Keratinocyte (primary cell): ENCODE results near the gene PEAR1. TPM values are rescaled to one million over a fixed set of nuclear protein-coding genes. Genes with fewer than 3 reads are reported as not detected.

Source experiments
- DNase-seq: peaks from one replicate; pipeline ENCODE4 v3.0.0-alpha.2; 2011; ENCODE audit warnings: low read depth, missing footprints, low spot score
- FAIRE-seq: peaks from 2 replicates; lab custom pipeline; 2011; peaks lifted over from hg19 to GRCh38; lab: Jason Lieb, UNC
- H2AFZ ChIP-seq: 2 replicates; pipeline ENCODE4 v1.6.0; 2012; ENCODE audit warnings: low read length, control low read depth, inconsistent platforms; ENCODE audit not compliant: control insufficient read depth
- H3K27ac ChIP-seq: 2 replicates; pipeline ENCODE4 v1.5.1; 2011; ENCODE audit warnings: low read length; ENCODE audit not compliant: control insufficient read depth, insufficient read depth
- H3K27me3 ChIP-seq: 3 replicates; pipeline ENCODE4 v1.6.0; 2011; ENCODE audit warnings: low read length; ENCODE audit not compliant: control insufficient read depth, insufficient read depth; ENCODE audit errors: extremely low read depth
- H3K36me3 ChIP-seq, 2 experiments: 2 replicates in 1 of 2; 3 replicates in 1 of 2; pipeline ENCODE4 v1.5.1; 2011; ENCODE audit warnings: low read length in 2 of 2, mild to moderate bottlenecking in 1 of 2; ENCODE audit not compliant: control insufficient read depth in 2 of 2, insufficient read depth in 2 of 2; ENCODE audit errors: extremely low read depth in 1 of 2
- H3K4me1 ChIP-seq: 3 replicates; pipeline ENCODE4 v1.5.1; 2011; ENCODE audit warnings: low read length; ENCODE audit not compliant: control insufficient read depth, insufficient read depth; ENCODE audit errors: extremely low read depth
- H3K4me2 ChIP-seq: 3 replicates; pipeline ENCODE4 v1.6.0; 2011; ENCODE audit warnings: low read depth, low read length; ENCODE audit not compliant: control insufficient read depth, insufficient read depth; ENCODE audit errors: extremely low read depth
- H3K4me3 ChIP-seq, 3 experiments: fragments of 200-600 bp in 1 of 3; sonication (generic) in 1 of 3; 2 replicates in 2 of 3; 3 replicates in 1 of 3; pipeline ENCODE4 v1.5.1; 2011 to 2016; ENCODE audit warnings: low read length in 3 of 3, mild to moderate bottlenecking in 3 of 3, control low read depth in 2 of 3, inconsistent platforms in 1 of 3, low read depth in 1 of 3, mixed read lengths in 1 of 3, mixed run types in 1 of 3, moderate library complexity in 1 of 3; ENCODE audit not compliant: control insufficient read depth in 2 of 3, insufficient read depth in 2 of 3; ENCODE audit errors: extremely low read depth in 1 of 3
- H3K79me2 ChIP-seq: 2 replicates; pipeline ENCODE4 v1.6.0; 2012; ENCODE audit warnings: low read length; ENCODE audit not compliant: control insufficient read depth, insufficient read depth
- H3K9ac ChIP-seq: 3 replicates; pipeline ENCODE4 v1.6.0; 2011; ENCODE audit warnings: low read length; ENCODE audit not compliant: control insufficient read depth, insufficient read depth; ENCODE audit errors: extremely low read depth
- H3K9me1 ChIP-seq: 3 replicates; pipeline ENCODE4 v1.6.0; 2011; ENCODE audit warnings: low read length; ENCODE audit not compliant: control insufficient read depth, insufficient read depth; ENCODE audit errors: extremely low read depth
- H3K9me3 ChIP-seq: 2 replicates; pipeline ENCODE4 v1.5.1; 2012; ENCODE audit warnings: low read depth, low read length; ENCODE audit not compliant: control insufficient read depth
- H4K20me1 ChIP-seq: 3 replicates; pipeline ENCODE4 v1.6.0; 2011; ENCODE audit warnings: low read length; ENCODE audit not compliant: control insufficient read depth, insufficient read depth; ENCODE audit errors: extremely low read depth
- EZH2 ChIP-seq: IDR thresholded peaks from one replicate; pipeline ENCODE4 v1.6.1; 2012; ENCODE audit warnings: inconsistent platforms, mild to moderate bottlenecking, low read length, moderate library complexity
- dilution Hi-C: fragments of 300-500 bp; cut with MboI; formaldehyde crosslinking; loops from one replicate; pipeline ENCODE4 v1.7.0; 2020; ENCODE audit warnings: low sequenced_read_pairs; ENCODE audit not compliant: extremely low pct_ligation_motif_present
- polyA minus RNA-seq, 3 experiments: library from RNA; depleted of rRNA, polyadenylated mRNA; stranded (reverse); fragments of >200 nt; gene quantifications; 1 replicate in 1 of 3; 2 replicates in 1 of 3; 3 replicates in 1 of 3; pipeline ENCODE4 v1.2.3, GENCODE V29; 2011
- polyA plus RNA-seq, 5 experiments: library from polyadenylated mRNA; depleted of rRNA in 3 of 5; stranded (reverse) in 3 of 5; stranded (forward) in 1 of 5; unstranded in 1 of 5; fragments of >200 nt; gene quantifications; 1 replicate in 1 of 5; 2 replicates in 3 of 5; 3 replicates in 1 of 5; pipeline versions ENCODE4 v1.2.1 to v1.2.3, GENCODE V29; 2011 to 2012; ENCODE audit warnings: missing spikeins in 2 of 5, low read depth in 1 of 5, low replicate concordance in 1 of 5
- TF ChIP-seq, protein P1 (sequence below), 3 experiments: IDR thresholded peaks in 1 of 3; conservative IDR thresholded peaks in 1 of 3; optimal IDR thresholded peaks in 1 of 3; 2 replicates in 2 of 3; 3 replicates in 1 of 3; pipeline versions ENCODE3 to v1.5.1; 2011; ENCODE audit warnings: low read length in 3 of 3, mild to moderate bottlenecking in 3 of 3, moderate library complexity in 2 of 3, control low read depth in 1 of 3, inconsistent platforms in 1 of 3; ENCODE audit not compliant: insufficient read depth in 2 of 3; ENCODE audit errors: extremely low read depth in 1 of 3

Gene PEAR1, protein sequence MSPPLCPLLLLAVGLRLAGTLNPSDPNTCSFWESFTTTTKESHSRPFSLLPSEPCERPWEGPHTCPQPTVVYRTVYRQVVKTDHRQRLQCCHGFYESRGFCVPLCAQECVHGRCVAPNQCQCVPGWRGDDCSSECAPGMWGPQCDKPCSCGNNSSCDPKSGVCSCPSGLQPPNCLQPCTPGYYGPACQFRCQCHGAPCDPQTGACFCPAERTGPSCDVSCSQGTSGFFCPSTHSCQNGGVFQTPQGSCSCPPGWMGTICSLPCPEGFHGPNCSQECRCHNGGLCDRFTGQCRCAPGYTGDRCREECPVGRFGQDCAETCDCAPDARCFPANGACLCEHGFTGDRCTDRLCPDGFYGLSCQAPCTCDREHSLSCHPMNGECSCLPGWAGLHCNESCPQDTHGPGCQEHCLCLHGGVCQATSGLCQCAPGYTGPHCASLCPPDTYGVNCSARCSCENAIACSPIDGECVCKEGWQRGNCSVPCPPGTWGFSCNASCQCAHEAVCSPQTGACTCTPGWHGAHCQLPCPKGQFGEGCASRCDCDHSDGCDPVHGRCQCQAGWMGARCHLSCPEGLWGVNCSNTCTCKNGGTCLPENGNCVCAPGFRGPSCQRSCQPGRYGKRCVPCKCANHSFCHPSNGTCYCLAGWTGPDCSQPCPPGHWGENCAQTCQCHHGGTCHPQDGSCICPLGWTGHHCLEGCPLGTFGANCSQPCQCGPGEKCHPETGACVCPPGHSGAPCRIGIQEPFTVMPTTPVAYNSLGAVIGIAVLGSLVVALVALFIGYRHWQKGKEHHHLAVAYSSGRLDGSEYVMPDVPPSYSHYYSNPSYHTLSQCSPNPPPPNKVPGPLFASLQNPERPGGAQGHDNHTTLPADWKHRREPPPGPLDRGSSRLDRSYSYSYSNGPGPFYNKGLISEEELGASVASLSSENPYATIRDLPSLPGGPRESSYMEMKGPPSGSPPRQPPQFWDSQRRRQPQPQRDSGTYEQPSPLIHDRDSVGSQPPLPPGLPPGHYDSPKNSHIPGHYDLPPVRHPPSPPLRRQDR
- polyA plus RNA-seq, result 4.0 to 4.8 TPM (median 4.2 TPM) in 3 replicates
- 2.2 TPM for polyA plus RNA-seq (2011; ENCODE audit: low read depth)
- 1.6 and 1.7 TPM in 2 replicates for polyA plus RNA-seq (2011; cell fraction: cytosol; rRNA removed)
- 17.9 and 18.0 TPM in 2 replicates for polyA plus RNA-seq (2011; cell fraction: nucleus; rRNA removed)
- polyA plus RNA-seq (2012; ENCODE audit: low replicate concordance), result 1.1 and 2.6 TPM in 2 replicates
- polyA minus RNA-seq, result 1.7 to 8.4 TPM (median 1.8 TPM) in 3 replicates
- polyA minus RNA-seq (2011; cell fraction: cytosol; rRNA and poly(A)+ RNA removed), result not detected
- 4.1 and 4.8 TPM in 2 replicates for polyA minus RNA-seq (2011; cell fraction: nucleus; rRNA and poly(A)+ RNA removed)

DNA sequence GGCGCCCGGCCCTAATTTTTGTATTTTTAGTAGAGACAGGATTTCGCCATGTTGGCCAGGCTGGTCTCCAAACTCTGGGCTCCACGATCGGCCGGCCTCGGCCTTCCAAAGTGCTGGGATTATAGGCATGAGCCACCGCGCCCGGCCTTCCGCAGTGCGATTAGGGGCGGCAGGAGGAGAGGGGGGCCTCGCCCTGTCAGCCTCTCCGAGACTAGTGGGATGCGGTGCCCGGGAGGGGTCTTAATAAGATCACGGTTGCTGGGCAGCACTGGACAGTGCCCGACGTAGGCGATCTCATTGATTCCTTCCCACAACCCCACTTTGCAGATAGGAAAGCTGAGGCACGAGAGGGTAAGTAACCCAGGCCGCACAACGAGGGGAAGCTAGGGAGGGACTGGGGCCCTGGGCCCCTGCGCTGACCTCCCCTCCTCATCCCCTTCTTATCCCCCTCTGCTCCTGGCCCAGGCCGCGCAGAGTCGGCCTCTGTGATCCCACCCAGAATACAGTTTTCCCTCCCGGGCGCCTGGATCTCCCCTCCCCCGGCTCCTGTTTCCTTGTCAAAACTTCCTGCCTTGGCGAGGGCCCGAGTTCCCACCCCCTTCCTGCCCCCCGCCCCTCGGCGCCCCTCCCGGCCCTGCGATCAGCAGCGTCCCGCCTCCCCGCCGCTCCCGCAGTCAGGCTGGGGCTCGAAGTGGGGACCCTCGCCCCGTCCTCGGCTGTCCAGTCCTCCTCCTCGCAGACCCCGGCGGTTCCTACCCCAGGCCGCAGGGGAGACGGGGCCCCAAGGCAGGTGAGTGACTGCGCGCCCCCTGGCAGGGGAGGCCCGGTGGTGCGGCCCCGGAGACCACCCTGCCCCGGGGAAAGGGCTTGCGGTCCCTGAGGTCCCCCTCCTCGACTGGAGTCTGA, at the start of gene PEAR1:
Gene PEAR1 (plus strand): TSS at position 671 of the 906 bp plus-strand sequence. CDS start 10,209 bp downstream, outside the sequence.
- peak within 1 kb of the TSS in 1 of 3 experiments; percentile 51 for H3K4me3 ChIP-seq
- no peaks in the 10 kb centered on the region for H3K9me1 ChIP-seq
- H3K27me3 ChIP-seq, result peaks cover 4% of the 10 kb centered on the region
- H3K36me3 ChIP-seq, result no peaks in the 10 kb centered on the region
- H2AFZ ChIP-seq, result no peak within 1 kb of the TSS
- no peaks in the 10 kb centered on the region for H3K9me3 ChIP-seq
- no peak for DNase-seq
- dilution Hi-C loops, result no loop called here
- H3K9ac ChIP-seq, result peak within 1 kb of the TSS; percentile 22
- TF ChIP-seq EZH2, result no peak
- TF ChIP-seq, protein P1, sequence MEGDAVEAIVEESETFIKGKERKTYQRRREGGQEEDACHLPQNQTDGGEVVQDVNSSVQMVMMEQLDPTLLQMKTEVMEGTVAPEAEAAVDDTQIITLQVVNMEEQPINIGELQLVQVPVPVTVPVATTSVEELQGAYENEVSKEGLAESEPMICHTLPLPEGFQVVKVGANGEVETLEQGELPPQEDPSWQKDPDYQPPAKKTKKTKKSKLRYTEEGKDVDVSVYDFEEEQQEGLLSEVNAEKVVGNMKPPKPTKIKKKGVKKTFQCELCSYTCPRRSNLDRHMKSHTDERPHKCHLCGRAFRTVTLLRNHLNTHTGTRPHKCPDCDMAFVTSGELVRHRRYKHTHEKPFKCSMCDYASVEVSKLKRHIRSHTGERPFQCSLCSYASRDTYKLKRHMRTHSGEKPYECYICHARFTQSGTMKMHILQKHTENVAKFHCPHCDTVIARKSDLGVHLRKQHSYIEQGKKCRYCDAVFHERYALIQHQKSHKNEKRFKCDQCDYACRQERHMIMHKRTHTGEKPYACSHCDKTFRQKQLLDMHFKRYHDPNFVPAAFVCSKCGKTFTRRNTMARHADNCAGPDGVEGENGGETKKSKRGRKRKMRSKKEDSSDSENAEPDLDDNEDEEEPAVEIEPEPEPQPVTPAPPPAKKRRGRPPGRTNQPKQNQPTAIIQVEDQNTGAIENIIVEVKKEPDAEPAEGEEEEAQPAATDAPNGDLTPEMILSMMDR (optimal IDR thresholded peaks at IDR 0.05 in 1 of 3, IDR thresholded peaks at IDR 0.05 in 1 of 3, conservative IDR thresholded peaks at IDR 0.05 in 1 of 3; ENCODE audit: extremely low read depth in 1 of 3, insufficient read depth in 2 of 3, low read length in 3 of 3), result no peak
- H3K79me2 ChIP-seq, result no peaks in the 10 kb centered on the region
- no peak for FAIRE-seq
- no peaks in the 10 kb centered on the region for H4K20me1 ChIP-seq
- no peak within 1 kb of the TSS for H3K27ac ChIP-seq
- H3K4me1 ChIP-seq, result peaks cover 31% of the 10 kb centered on the region
- H3K4me2 ChIP-seq, result peak within 1 kb of the TSS; percentile 88

DNA sequence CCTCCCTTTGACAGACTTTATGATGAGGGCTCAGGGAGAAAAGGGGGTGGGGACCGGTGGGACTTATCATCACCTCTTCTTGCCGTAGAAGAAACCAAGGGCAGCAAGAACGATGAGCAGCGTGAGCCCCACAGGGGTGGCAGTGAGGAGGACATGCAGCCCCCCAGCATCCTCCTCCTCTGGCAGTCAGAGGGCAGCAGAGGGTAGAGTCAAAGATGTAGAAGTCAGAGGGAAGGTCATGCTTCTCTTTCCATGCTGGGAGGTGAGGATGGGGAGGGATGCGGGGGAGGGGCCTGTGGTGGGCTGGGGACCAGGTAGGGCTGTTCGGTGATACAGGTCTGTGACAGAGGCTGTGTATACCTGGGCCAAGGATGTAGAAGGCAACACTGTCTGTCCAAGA, 49.4 kb upstream of the PEAR1 start:
- H3K27me3 ChIP-seq, result peaks cover 73% of the 10 kb centered on the region
- no peak overlapping the region for H3K9ac ChIP-seq
- dilution Hi-C loops, result no loop called here
- H3K9me3 ChIP-seq, result no peaks in the 10 kb centered on the region
- DNase-seq (no peak), FAIRE-seq (no peak)
- H3K36me3 ChIP-seq, result no peaks in the 10 kb centered on the region
- no peaks in the 10 kb centered on the region for H3K79me2 ChIP-seq
- H4K20me1 ChIP-seq, result peaks cover 2% of the 10 kb centered on the region
- TF ChIP-seq EZH2, result no peak
- TF ChIP-seq, protein P1 (optimal IDR thresholded peaks at IDR 0.05 in 1 of 3, IDR thresholded peaks at IDR 0.05 in 1 of 3, conservative IDR thresholded peaks at IDR 0.05 in 1 of 3; ENCODE audit: extremely low read depth in 1 of 3, insufficient read depth in 2 of 3, low read length in 3 of 3), result no peak
- H3K27ac ChIP-seq, result no peak overlapping the region
- H3K4me1 ChIP-seq, result peaks cover 2% of the 10 kb centered on the region
- no peak overlapping the region for H3K4me3 ChIP-seq
- no peak overlapping the region for H3K4me2 ChIP-seq
- no peaks in the 10 kb centered on the region for H3K9me1 ChIP-seq
- H2AFZ ChIP-seq, result no peak overlapping the region
